HG03066 (cell line): ENCODE measurements around the gene MGAT4B.

ENCODE experiments used
- ATAC-seq: cut with Tn5 transposase; IDR thresholded peaks from one replicate; pipeline ENCODE4 v1.9.1; 2021; ENCODE audit warnings: low read depth; ENCODE audit not compliant: unreplicated experiment

Gene MGAT4B

GRCh38 chr5:179812997-179813607 lies 6.4 kb upstream of the MGAT4B start:
- no peak for ATAC-seq

DNA sequence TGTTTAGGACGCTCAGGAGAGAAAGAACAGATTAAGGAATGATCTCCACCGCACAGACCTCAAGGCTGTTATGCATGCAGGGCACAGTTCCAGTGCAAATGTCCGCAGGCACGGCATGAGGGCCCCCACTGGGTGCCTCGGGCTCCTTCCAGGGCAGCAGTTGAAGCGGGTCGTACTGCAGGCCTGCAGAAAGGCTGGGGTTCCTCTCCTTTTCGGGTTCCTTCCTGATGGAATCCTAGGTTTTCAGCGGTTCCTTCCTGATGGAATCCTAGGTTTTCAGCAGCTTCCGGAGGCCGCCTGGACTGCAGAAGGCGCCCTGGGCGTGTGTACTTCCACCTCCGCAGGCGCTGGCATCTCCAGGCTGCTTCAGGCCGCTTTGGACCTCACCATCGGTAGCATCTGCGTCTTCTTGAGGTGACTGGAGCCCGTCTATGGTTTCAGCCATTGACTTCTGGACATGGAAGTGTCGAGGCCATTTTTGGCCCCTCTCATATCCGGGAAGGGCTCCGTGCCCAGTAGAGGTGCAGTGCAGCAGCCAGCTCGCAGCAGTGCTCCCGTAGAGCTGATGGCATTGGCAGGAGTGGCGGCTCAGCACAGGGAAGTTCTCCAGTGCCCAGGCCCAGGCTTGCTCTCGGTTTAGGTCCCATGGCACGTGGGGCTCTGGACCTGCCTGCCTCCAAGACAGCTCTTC lies 5.6 kb upstream of the MGAT4B start:
- ATAC-seq = no peak

- ATAC-seq = peak; percentile 32
These were observed 977 bp downstream of the MGAT4B start for GRCh38 chr5:179805529-179806249.

GRCh38 chr5:179805070-179805528 lies 1.6 kb downstream of the MGAT4B start:
- ATAC-seq = no peak

DNA sequence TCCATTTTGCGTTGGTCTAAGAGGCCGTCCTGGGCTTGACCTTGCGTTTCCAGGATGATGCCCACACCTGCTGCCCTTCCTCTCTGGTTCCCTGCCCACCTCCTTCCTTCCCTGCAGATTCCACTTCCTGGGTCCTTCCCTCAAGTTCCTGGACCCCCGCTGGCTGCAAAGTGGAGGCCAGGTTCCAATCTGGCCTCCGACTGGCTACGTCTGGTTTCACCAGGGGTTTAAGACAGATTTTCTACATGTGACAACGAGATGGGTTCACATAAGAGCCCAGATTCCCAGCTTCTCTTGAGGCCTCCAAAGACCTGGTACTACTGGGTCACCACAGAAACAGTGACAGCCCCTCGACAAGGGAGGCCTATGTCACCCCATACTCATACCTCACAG lies 2.1 kb downstream of the MGAT4B start:
- ATAC-seq = no peak

- ATAC-seq = no peak
These were observed 2.8 kb downstream of the MGAT4B start for GRCh38 chr5:179803651-179804554.

DNA sequence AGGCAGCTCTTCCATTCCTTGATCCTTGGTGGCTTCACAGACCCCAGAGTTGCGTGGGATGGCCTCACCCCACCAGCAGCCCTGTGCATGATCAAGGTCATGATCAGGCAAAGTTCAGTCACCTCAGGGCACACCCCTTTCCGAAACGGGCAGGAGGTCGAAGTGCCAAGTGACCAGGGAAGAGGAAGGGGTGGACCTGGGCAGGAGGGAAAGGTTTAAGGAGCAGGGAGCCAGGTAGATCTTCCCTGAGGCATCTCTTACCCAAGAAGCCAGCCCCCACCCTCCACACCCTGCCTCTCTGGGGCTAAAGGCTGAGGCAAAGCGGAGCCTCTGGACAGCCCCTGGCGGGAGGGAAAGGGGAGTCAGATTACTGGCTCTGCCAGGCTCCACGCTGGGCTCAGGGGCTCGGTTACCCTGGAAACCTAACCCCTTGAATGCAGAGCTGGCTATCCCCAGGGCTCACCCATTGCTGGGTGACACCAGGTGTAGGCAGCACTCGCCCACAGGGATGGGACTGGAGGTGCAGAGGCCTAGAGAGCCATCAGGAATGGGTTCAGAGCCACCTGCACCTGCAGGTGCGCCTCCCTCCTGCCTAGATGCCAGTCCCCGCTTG lies 3.6 kb downstream of the MGAT4B start:
- ATAC-seq = no peak

GRCh38 chr5:179802207-179802883 lies 4.3 kb downstream of the MGAT4B start:
- ATAC-seq = no peak

- ATAC-seq = peak; percentile 36
These were observed 5.1 kb downstream of the MGAT4B start for GRCh38 chr5:179801304-179802206.

DNA sequence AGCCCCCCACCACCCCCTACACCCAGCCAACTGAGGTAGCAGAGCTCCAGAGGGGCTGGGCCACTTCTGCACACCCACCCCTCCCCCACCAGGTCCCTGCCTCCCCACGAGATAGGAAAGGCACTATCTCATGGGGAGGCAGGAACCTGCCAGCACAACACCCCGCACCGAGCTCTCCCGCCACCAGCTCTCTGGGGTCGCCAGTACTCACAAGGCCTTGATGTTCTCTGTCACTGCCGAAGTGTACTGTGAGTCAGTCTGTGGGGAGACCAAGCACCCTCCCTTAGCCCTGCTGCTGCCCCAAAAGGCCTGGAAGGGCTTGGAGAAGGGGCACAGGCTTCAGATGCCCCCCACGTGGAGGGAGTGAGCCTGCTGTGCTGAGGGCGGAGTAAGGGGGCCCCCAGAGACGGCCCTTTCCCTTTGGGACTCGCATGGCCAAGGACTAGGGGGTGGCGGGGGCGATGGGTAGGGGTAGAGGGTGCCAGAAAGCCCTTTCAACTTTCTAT lies 5.9 kb downstream of the MGAT4B start:
- ATAC-seq = no peak

DNA sequence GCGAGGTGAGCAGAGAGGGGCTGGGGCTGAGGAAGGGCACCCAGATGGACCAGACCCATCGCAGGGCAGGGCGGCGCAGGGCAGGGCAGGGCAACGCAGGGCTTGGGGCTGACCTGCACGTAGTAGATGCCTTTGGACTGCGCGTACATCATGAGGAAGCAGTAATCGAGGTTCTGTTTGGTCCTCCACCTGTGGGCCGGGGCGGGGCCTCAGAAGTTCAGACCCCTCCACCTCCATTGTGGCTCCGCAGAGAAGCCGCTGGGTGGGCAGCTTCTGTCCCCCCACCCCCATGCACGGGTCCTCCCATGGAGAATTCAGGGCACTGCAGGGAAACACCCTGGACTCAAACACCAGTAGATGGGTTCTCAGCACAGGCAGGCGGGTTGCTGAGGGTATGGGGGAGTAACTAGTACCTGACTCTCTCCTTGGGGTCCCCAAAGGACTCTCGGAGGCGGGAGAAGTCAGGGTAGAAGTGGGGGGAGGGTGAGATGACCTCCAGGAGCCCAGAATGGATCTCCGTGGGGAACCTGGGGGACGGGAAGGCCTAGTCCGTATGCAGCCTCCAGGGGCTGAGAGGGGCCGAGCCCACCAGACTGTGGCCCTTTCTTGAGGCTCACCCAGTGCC lies 6.5 kb downstream of the MGAT4B start:
- no peak for ATAC-seq

GRCh38 chr5:179799644-179799973 lies 7.1 kb downstream of the MGAT4B start:
- no peak for ATAC-seq

DNA sequence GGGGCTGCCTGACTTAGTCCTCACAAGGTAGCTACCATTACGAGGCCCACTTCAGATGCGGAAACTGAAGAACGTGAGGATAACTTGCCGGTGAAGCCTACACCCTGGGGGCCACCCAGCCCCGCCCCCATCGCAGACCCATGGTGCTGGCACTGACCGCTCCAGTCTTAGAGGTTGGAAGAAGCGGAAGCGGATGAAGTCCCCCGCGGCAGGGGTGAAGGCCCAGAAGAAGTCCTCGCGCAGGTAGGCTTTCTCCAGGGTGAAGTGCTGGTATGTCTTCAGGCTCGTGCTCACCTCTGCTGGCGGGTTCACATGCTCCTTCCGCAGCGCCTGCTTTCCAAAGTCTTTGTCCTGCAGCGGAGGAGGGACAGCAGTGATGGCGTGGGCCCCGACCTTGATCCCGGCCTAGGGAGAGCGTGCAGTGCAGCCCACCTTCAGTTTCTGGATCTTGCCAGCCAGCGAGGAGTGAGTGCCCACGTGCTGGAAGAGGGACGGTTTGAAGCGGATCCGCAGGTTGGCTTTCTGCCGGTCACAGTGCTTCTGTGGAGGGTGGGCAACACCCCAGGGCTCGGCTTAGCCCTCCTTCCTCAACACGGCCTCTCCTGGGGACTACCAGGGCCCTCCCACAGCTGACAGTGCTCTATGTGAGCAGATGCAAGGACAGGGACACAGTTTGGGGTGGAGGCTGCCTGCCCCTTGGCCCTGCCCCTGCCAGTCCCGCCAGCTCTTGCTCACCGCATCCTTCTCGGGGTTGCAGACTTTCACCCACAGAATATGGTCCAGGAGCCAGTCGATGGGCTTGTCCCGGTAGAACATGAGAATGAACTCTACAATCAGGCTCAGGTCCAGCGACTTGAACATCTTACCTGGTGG lies 7.7 kb downstream of the MGAT4B start:
- ATAC-seq = no peak

DNA sequence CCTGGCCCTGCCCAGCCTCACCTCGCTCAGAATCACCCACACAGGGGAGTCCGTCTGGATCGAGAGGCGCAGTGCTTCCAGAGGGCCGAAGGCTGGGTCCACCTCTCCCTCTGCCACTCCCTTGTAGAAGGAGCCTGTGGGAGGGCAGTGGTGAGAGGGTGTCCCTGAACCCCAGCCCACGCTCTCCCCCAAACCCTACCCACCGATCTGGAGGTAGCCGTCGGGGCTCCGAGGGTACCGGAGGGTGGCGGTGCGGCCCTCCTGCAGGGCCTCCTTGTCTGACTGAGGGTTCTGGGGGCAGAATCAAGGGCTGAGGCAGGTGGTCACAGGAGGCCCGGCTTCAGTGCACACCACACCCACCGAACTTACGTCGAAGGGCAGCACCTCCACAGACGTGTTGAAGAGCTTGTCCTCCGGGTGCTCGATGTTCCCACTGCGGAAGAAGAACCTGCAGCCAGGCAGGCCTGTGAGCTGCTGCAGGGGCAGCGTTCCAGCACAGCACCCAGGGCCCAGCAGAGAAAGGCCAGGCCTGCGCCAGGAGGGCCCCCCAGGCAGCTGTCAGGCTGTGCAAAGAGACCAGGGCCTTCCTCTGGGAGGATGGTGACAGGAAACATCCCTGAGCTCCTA lies 8.4 kb downstream of the MGAT4B start:
- ATAC-seq = no peak

- ATAC-seq = no peak
These were observed 8.9 kb downstream of the MGAT4B start for GRCh38 chr5:179797741-179798140.

DNA sequence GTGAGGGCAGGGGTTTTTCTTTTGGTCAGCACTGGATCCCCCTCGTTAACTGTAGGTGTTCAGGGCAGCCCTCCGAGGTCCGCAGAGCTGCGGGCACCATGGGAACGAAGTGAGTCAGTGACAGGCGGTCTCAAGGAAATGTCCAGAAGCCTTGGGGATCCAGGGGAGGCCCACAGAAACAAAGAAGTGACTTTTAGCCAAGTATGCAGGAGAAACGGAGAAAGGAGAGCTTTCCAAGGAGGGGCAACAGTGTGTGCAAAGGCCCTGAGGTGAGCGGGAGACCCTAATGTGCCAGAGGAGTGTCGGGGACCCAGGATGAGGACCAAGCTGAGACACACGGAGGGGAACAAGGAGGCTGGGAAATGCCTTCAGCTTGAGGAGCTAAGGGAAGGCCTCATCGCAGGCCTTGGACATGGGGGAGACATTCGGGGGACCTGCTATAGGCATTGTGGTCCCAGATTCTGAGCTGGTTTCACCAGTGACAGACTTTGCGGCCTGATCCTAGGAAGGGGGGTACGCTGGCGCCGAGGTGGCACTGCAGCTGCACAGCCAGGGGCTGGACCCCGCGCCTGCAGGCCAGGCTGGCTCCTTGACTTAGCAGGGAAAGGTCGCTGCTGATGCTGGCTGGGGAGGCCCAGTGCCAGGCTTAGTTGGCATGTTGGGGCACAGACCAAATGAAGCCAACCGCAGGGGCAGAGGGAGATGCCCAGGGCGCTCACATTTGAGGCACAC lies 9.6 kb downstream of the MGAT4B start:
- no peak for ATAC-seq
